ENCODE data around the gene SAMD4A.

Gene SAMD4A

GRCh38 chr14:54651649-54652048 is 84.7 kb downstream of the SAMD4A start:
- TF ChIP-seq CTCF (IDR thresholded peaks at IDR 0.05), result no peak
- DNase-seq (ENCODE audit: low spot score), result no peak
- peak overlapping the region; percentile 89 to 90 for H3K27ac ChIP-seq
- H3K4me3 ChIP-seq, result peak overlapping the region; percentile 37

- H3K27ac ChIP-seq, result peak overlapping the region; percentile 89 to 90
- TF ChIP-seq CTCF (IDR thresholded peaks at IDR 0.05), result no peak
- DNase-seq (ENCODE audit: low spot score), result peak; percentile 93
- H3K4me3 ChIP-seq, result peak overlapping the region; percentile 37
Measured at GRCh38 chr14:54652188-54652587, 85.3 kb downstream of the SAMD4A start.

- DNase-seq (ENCODE audit: low spot score), result no peak
- peak overlapping the region; percentile 37 for H3K4me3 ChIP-seq
Measured at GRCh38 chr14:54652605-54653052, 85.7 kb downstream of the SAMD4A start.

GRCh38 chr14:54653712-54654469 is 87.0 kb downstream of the SAMD4A start:
- no peak for TF ChIP-seq CTCF (IDR thresholded peaks at IDR 0.05)
- Histone ChIP-seq H3K4me3 (peak overlapping the region; percentile 8), H3K27ac (peak overlapping the region; percentile 89 to 90)
- DNase-seq (ENCODE audit: low spot score), result no peak

More at GRCh38 chr14:54652605-54653052, 85.7 kb downstream of the SAMD4A start:
- TF ChIP-seq CTCF (IDR thresholded peaks at IDR 0.05), result no peak
- H3K27ac ChIP-seq, result peak overlapping the region; percentile 89 to 90

GRCh38 chr14:54654605-54655004 is 87.7 kb downstream of the SAMD4A start:
- peak overlapping the region; percentile 89 to 90 for H3K27ac ChIP-seq
- no peak for TF ChIP-seq CTCF (IDR thresholded peaks at IDR 0.05)

GRCh38 chr14:54658836-54659235 is 91.9 kb downstream of the SAMD4A start:
- no peak for DNase-seq (ENCODE audit: low spot score)
- Histone ChIP-seq H3K27ac (no peak overlapping the region), H3K4me3 (no peak overlapping the region)
- TF ChIP-seq CTCF (IDR thresholded peaks at IDR 0.05), result no peak

More at GRCh38 chr14:54654605-54655004, 87.7 kb downstream of the SAMD4A start:
- DNase-seq (ENCODE audit: low spot score), result no peak
- H3K4me3 ChIP-seq, result no peak overlapping the region

GRCh38 chr14:54659365-54659764 is 92.4 kb downstream of the SAMD4A start:
- no peak for DNase-seq (ENCODE audit: low spot score)
- TF ChIP-seq CTCF (IDR thresholded peaks at IDR 0.05), result no peak
- H3K27ac ChIP-seq, result no peak overlapping the region

More at GRCh38 chr14:54659365-54659764, 92.4 kb downstream of the SAMD4A start:
- H3K4me3 ChIP-seq, result no peak overlapping the region

Measured in coronary artery (tissue), 2 donors.